Measurements from ENCODE around the gene HOXA3. TPM values are rescaled to one million over a fixed set of nuclear protein-coding genes. Genes with fewer than 3 reads are reported as not detected.

Gene HOXA3
- polyA plus RNA-seq, 2 of the 4 experiments (the other 2 are of a cell fraction), result 3.3 to 8.7 TPM

- TF ChIP-seq, protein P1, sequence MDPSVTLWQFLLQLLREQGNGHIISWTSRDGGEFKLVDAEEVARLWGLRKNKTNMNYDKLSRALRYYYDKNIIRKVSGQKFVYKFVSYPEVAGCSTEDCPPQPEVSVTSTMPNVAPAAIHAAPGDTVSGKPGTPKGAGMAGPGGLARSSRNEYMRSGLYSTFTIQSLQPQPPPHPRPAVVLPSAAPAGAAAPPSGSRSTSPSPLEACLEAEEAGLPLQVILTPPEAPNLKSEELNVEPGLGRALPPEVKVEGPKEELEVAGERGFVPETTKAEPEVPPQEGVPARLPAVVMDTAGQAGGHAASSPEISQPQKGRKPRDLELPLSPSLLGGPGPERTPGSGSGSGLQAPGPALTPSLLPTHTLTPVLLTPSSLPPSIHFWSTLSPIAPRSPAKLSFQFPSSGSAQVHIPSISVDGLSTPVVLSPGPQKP (IDR thresholded peaks at IDR 0.05; ENCODE audit: low read depth, low read length), result no peak
Measured at GRCh38 chr7:27079234-27079975, 73.0 kb downstream of the HOXA3 start (continued).

DNA sequence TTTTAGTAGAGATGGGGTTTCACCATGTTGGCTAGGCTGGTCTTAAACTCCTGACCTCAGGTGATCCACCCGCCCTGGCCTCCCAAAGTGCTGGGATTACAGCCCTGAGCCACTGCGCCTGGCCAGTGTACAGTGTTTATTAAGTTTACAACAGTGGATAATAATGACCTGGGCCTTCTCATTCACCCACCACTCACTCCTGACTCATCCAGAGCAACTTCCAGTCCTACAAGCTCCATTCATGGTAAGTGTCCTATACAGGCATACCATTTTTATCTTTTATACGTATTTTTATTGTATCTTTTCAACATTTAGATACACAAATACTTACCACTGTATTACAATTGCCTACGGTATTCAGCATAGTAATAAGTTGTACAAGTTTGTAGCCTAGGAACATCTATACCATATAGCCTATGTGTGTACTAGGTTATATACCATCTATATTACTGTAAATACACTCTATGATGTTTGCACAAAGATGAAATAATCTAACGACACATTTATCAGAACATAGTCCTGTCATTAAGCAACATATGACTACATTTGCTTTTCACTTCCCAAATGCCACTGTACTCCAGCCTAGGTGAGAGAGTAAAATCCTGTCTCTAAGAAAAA lies 73.7 kb downstream of the HOXA3 start:
- no peak for TF ChIP-seq RFX5 (IDR thresholded peaks at IDR 0.05)
- TF ChIP-seq FOSB (CRISPR knock-in tag; IDR thresholded peaks at IDR 0.05), result no peak
- no peak for TF ChIP-seq HDAC2 (IDR thresholded peaks at IDR 0.05)
- TF ChIP-seq CBX2 (IDR thresholded peaks at IDR 0.05; ENCODE audit: borderline replicate concordance, low read depth), result no peak
- no peak for TF ChIP-seq PBX3 (IDR thresholded peaks at IDR 0.05)
- TF ChIP-seq, protein P2, sequence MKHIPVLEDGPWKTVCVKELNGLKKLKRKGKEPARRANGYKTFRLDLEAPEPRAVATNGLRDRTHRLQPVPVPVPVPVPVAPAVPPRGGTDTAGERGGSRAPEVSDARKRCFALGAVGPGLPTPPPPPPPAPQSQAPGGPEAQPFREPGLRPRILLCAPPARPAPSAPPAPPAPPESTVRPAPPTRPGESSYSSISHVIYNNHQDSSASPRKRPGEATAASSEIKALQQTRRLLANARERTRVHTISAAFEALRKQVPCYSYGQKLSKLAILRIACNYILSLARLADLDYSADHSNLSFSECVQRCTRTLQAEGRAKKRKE (CRISPR knock-in tag; IDR thresholded peaks at IDR 0.05; ENCODE audit: low read depth), result no peak
- POLR2A ChIA-PET, result no interaction called here

GRCh38 chr7:27073076-27073475 lies 79.3 kb downstream of the HOXA3 start:
- Histone ChIP-seq H3K4me2 (no peak overlapping the region), H3K27ac (no peak overlapping the region), H3K4me1 (peaks cover 6% of the 10 kb centered on the region; the same call in 1 of the 3 replicates), H3K9me3 (no peaks in the 10 kb centered on the region), H3K4me3 (no peak overlapping the region)
- FAIRE-seq (no peak), ATAC-seq (no peak), DNase-seq (ENCODE audit: low read depth in 1 of 2, low spot score in 1 of 2) (no peak)
- ChIA-PET CTCF (no interaction called here), POLR2A (no interaction called here)
- TF ChIP-seq NFE2L2 (conservative IDR thresholded peaks at IDR 0.05; ENCODE audit: low read length), result no peak
- no peak for TF ChIP-seq HMGXB4 (CRISPR knock-in tag; IDR thresholded peaks at IDR 0.05; ENCODE audit: borderline replicate concordance)
- no peak for TF ChIP-seq ESRRA (IDR thresholded peaks at IDR 0.05; ENCODE audit: borderline replicate concordance, low read length)
- TF ChIP-seq FOSB (CRISPR knock-in tag; IDR thresholded peaks at IDR 0.05), result no peak
- TF ChIP-seq MAZ (IDR thresholded peaks at IDR 0.05; ENCODE audit: borderline replicate concordance, low read depth, low read length), result no peak
- no peak for TF ChIP-seq HEYL (CRISPR knock-in tag; IDR thresholded peaks at IDR 0.05)
- no peak for TF ChIP-seq MAX (IDR thresholded peaks at IDR 0.05)
- no peak for TF ChIP-seq POLR2AphosphoS2 (conservative IDR thresholded peaks at IDR 0.05; ENCODE audit: low read length)
- TF ChIP-seq E2F6 (IDR thresholded peaks at IDR 0.05; ENCODE audit: borderline replicate concordance, low read depth), result no peak
- TF ChIP-seq, protein P3, sequence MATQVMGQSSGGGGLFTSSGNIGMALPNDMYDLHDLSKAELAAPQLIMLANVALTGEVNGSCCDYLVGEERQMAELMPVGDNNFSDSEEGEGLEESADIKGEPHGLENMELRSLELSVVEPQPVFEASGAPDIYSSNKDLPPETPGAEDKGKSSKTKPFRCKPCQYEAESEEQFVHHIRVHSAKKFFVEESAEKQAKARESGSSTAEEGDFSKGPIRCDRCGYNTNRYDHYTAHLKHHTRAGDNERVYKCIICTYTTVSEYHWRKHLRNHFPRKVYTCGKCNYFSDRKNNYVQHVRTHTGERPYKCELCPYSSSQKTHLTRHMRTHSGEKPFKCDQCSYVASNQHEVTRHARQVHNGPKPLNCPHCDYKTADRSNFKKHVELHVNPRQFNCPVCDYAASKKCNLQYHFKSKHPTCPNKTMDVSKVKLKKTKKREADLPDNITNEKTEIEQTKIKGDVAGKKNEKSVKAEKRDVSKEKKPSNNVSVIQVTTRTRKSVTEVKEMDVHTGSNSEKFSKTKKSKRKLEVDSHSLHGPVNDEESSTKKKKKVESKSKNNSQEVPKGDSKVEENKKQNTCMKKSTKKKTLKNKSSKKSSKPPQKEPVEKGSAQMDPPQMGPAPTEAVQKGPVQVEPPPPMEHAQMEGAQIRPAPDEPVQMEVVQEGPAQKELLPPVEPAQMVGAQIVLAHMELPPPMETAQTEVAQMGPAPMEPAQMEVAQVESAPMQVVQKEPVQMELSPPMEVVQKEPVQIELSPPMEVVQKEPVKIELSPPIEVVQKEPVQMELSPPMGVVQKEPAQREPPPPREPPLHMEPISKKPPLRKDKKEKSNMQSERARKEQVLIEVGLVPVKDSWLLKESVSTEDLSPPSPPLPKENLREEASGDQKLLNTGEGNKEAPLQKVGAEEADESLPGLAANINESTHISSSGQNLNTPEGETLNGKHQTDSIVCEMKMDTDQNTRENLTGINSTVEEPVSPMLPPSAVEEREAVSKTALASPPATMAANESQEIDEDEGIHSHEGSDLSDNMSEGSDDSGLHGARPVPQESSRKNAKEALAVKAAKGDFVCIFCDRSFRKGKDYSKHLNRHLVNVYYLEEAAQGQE (IDR thresholded peaks at IDR 0.05), result no peak
- TF ChIP-seq, protein P2 (CRISPR knock-in tag; IDR thresholded peaks at IDR 0.05; ENCODE audit: low read depth), result no peak
- no peak for TF ChIP-seq BCL3 (IDR thresholded peaks at IDR 0.05)
- TF ChIP-seq HDAC2 (IDR thresholded peaks at IDR 0.05), result no peak
- TF ChIP-seq EHMT2 (IDR thresholded peaks at IDR 0.05; ENCODE audit: low read depth), result no peak
- no peak for TF ChIP-seq FOSL2 (IDR thresholded peaks at IDR 0.05)
- TF ChIP-seq FOSL2 (CRISPR knock-in tag; IDR thresholded peaks at IDR 0.05), result no peak
- TF ChIP-seq SREBF2 (IDR thresholded peaks at IDR 0.05), result no peak

More for the DNA sequence above, 73.7 kb downstream of the HOXA3 start:
- H3K9me3 ChIP-seq, result no peaks in the 10 kb centered on the region
- 90% methylated on average over 5 of the region's 5 CpGs for WGBS (ENCODE audit: missing lambda C conversion rate)
- DNase-seq (ENCODE audit: low read depth in 1 of 2, low spot score in 1 of 2) (no peak), FAIRE-seq (no peak), ATAC-seq (no peak)
- CTCF ChIA-PET, result no interaction called here
- H3K4me2 ChIP-seq, result no peak overlapping the region
- H3K27ac ChIP-seq, result no peak overlapping the region
- no peak overlapping the region for H3K4me3 ChIP-seq
- peaks cover 29% of the 10 kb centered on the region for H3K4me1 ChIP-seq
